SK-N-MC (cell line): ENCODE data around the gene TMEM43.

Source experiments
- EZH2 ChIP-seq: fragments of 200-600 bp; sonication (generic); IDR thresholded peaks from one replicate; pipeline ENCODE4 v1.6.1; 2017; ENCODE audit warnings: antibody characterized with exemption
- POLR2AphosphoS5 ChIP-seq: IDR thresholded peaks from 2 replicates; pipeline ENCODE4 v1.6.1; 2012; ENCODE audit warnings: mild to moderate bottlenecking, low read depth, low read length, borderline replicate concordance

DNA sequence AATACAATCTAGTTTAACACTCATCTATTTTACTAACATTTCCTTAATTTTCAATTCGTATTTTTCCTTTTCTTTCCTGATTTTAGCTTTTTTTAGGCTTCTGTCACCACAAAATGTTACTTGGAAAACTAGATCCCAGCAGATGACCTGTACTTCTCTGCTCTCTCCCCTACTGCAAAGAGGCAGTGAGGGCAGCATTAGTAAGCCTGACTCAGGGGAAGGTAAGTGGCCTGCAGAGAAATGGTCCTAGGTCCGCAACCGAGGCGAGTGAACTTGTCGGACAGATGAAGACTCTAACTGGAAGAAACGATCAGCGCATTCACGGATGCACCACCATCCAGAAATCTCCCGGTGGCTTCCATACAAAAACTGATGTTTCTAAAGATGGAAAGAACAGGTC is 20.4 kb downstream of the TMEM43 start:
- TF ChIP-seq EZH2 (no peak), POLR2AphosphoS5 (no peak)
